ENCODE data around the gene MZF1. TPM values are rescaled to one million over a fixed set of nuclear protein-coding genes. Genes with fewer than 3 reads are reported as not detected.
"Not testable (repeated sequence)": the region's sequence is repeated elsewhere in the genome, so short reads cannot be mapped to it uniquely, and the experiment has no call there.

The MZF1 gene
- total RNA-seq, 1 donor from 2014 or later = 11.0 TPM

DNA sequence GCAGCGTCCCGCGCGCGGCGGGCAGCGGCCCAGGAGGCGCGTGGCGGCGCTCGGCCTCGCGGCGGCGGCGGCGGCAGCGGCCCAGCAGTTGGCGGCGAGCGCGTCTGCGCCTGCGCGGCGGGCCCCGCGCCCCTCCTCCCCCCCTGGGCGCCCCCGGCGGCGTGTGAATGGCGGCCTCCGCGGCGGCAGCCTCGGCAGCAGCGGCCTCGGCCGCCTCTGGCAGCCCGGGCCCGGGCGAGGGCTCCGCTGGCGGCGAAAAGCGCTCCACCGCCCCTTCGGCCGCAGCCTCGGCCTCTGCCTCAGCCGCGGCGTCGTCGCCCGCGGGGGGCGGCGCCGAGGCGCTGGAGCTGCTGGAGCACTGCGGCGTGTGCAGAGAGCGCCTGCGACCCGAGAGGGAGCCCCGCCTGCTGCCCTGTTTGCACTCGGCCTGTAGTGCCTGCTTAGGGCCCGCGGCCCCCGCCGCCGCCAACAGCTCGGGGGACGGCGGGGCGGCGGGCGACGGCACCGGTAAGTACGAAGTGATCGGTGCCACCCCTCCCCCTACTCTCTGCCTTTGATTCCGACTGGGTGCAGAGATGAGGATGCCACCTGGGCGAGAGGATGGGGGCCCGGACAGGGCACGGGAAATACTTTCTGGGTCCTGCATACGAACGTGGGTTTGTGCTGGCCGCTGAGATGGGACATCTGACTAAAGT lies 28.4 kb downstream of the MZF1 start:
- DNase-seq (ENCODE audit: low spot score in 2 of 2) (peak; percentile 93 to 95), FAIRE-seq (no peak)

DNA sequence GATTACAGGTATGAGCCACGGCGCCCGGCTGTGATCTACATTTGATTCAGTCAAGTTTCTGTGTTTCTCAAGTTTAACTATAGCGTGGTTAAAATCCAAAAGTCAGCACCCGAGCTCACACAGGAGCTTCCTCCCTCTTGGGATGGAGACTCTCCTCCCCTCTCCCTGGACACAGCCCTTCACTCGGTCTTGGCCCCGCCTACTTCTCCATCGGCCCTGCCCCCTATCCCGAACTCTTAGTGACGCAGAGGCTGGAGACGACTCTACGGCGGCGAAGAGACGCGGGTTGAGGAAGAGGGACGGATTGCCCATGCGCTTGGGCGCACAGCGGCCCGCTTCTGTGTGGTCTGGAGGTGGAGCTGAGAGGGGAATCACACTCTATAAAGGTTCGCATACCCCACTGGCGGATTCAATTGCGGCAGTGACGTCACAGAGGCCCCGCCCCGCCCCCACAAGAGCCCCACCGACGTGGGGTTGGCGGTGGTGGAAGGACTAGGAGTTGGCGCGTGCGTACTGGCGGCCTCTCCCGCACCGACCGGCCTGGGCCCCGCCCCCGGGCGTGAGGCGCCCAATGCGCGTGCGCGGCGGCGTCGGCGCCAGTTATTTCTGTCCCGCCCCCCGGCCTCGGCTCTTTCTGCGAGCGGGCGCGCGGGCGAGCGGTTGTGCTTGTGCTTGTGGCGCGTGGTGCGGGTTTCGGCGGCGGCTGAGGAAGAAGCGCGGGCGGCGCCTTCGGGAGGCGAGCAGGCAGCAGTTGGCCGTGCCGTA lies 29.1 kb downstream of the MZF1 start, which contains the start of gene TRIM28:
TRIM28 (plus strand) TSS at position 239 of the 765 bp plus-strand sequence. CDS start 694 bp downstream, outside the sequence.
- FAIRE-seq (no peak), DNase-seq (ENCODE audit: low spot score in 2 of 2) (peak; percentile 100)

- DNase-seq (ENCODE audit: low spot score in 2 of 2); FAIRE-seq: not testable (repeated sequence)
These were observed 30.3 kb downstream of the MZF1 start for GRCh38 chr19:58542641-58543372.

DNA sequence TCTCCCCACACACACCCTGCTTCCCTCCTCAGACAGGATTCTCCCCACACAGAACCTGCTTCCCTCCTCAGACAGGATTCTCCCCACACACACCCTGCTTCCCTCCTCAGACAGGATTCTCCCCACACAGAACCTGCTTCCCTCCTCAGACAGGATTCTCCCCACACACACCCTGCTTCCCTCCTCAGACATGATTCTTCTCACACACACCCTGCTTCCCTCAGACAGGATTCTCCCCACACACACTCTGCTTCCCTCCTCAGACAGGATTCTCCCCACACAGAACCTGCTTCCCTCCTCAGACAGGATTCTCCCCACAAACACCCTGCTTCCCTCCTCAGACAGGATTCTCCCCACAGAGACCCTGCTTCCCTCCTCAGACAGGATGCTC lies 34.0 kb downstream of the MZF1 start:
- not testable (repeated sequence) for DNase-seq (ENCODE audit: low spot score in 2 of 2); FAIRE-seq

GRCh38 chr19:58538257-58539168 lies 34.6 kb downstream of the MZF1 start:
- DNase-seq (ENCODE audit: low spot score in 2 of 2) (no peak), FAIRE-seq (no peak)

DNA sequence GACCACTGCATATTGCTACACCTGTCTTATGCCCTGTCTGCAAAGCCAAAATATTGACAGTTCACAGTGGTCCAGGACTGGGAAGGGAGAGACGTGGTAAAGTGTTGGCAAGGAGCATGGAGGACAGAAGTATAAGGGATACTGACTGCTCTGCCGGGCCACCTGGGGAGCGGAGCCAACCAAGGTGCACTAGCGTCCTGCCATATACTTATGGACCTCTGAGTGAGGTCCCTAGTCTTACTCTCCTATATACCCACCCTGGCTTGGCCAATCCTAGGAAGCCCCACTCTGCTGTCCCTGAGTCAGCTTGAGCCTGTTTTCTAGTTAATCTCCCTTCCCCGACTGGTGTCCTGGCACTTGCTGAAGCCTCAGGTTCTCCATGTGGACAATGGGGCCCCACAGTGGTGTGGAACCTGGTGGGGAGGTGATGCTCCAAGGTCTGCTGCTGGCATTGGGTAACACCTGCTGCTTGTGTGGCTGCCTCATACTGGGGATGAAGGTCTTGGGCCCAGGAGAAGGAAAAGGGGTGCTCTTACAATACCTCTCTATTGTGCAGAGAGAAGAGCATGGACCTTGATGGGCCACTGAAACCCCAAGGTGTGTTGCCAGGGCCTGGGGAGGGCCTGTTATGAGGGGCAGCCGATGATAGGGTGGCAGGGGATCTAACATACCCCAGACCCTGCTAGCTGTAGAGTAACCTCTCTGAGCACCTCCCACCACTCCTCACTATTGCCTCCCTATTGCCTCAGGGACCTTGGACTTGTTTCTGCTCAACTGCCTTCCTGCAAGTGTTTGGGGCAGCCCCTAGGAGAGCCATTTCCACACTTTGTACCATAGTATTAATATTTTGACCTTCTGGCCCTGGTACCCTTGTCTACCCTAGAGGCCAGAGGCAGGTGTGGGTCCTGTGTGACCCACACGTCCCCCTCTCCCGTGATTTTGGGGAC lies 36.0 kb downstream of the MZF1 start:
- FAIRE-seq = no peak

DNA sequence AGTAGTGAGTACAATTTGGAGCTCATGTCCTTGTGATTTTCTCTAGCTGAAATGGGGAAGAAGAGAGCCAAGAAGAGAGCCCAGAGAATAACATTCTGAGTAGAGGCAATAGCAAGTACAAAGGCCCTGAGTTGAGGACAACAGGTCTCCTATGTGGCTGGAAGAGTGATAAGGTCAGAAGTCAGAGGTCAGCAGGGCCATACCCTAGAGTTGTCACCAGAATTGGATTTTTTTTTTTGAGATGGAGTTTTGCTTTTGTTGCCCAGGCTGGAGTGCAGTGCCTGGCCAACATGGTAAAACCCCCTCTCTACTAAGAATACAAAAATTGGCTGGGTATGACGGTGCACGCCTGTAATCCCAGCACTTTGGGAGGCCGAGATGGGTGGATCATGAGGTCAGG lies 37.3 kb downstream of the MZF1 start:
- DNase-seq (ENCODE audit: low spot score in 2 of 2) (no peak), FAIRE-seq (no peak)

More for the DNA sequence above, 36.0 kb downstream of the MZF1 start:
- DNase-seq (ENCODE audit: low spot score in 2 of 2) = no peak

DNA sequence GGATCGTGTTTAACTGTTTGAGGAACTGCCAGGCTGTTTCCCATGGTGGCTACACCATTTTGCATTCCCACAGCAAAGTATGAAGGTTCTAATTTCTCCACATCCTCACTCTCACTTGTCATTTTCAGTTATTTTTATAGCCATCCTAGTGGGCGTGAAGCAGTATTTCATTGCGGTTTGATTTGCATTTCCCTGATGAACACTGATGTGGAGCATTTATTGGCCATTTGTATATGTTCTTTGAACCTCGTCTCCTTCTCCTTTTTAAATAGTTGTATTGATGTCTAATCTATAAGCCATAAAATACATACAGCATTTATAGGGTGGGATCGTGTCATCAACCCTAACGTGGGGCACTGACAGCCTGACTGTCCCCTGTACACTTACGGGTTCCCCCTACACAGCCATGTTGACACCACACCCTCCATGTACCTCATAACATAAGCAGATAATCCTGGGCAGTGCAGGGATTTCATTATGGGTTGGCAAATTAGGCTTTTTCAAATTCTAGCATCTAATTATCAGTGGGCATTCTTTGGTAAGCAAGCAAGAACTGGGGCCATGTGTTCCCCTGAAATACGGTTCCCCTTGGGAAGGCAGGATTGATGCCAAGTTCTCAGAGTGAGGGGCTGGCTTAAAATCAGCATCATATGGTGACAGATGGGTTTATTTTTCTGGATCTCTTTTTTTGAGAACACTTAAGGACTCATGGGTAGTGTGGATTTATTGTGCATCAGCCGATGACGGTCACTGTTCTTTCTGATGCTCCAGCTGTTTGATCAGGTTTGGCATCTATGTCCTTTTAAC lies 41.9 kb downstream of the MZF1 start:
- DNase-seq (ENCODE audit: low spot score in 2 of 2) (no peak), FAIRE-seq (no peak)

DNA sequence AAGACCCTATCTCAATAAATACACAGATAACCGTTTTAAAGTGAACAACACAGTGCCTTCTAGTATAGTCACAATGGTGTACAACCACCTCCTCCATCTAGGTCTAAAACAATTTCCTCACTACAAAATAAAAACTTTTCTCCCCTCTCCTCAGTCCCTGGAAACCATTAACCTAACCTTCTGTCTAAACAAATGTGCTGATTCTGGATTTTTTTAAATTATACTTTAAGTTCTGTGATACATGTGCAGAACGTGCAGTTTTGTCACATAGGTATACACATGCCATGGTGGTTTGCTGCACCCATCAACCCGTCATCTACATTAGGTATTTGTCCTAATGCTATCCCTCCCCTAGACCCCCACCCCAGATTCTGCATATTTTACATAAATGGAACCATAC lies 43.7 kb downstream of the MZF1 start:
- FAIRE-seq (no peak), DNase-seq (ENCODE audit: low spot score in 2 of 2) (no peak)

GRCh38 chr19:58522709-58523108 lies 50.4 kb downstream of the MZF1 start:
- FAIRE-seq = no peak
- no peak for DNase-seq (ENCODE audit: low spot score in 2 of 2)

GRCh38 chr19:58521651-58522050 lies 51.5 kb downstream of the MZF1 start:
- FAIRE-seq (no peak), DNase-seq (ENCODE audit: low spot score in 2 of 2) (no peak)

DNA sequence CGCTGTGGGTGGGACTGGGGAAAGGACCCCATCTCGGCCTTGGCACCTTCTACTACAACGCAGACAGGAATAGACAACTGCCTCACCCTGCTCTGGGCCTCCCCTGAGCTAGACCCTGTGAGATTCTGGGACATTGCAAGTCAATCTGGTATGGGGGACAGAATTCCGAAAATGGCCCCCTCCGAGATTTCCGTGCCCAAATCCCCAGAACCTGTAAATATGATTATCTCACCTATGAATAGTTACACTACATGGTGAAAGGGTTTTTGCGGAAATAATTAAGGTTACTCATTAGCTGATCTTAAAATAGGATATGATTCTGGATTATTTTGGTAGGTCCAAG lies 52.9 kb downstream of the MZF1 start:
- FAIRE-seq (no peak), DNase-seq (ENCODE audit: low spot score in 2 of 2) (no peak)

DNA sequence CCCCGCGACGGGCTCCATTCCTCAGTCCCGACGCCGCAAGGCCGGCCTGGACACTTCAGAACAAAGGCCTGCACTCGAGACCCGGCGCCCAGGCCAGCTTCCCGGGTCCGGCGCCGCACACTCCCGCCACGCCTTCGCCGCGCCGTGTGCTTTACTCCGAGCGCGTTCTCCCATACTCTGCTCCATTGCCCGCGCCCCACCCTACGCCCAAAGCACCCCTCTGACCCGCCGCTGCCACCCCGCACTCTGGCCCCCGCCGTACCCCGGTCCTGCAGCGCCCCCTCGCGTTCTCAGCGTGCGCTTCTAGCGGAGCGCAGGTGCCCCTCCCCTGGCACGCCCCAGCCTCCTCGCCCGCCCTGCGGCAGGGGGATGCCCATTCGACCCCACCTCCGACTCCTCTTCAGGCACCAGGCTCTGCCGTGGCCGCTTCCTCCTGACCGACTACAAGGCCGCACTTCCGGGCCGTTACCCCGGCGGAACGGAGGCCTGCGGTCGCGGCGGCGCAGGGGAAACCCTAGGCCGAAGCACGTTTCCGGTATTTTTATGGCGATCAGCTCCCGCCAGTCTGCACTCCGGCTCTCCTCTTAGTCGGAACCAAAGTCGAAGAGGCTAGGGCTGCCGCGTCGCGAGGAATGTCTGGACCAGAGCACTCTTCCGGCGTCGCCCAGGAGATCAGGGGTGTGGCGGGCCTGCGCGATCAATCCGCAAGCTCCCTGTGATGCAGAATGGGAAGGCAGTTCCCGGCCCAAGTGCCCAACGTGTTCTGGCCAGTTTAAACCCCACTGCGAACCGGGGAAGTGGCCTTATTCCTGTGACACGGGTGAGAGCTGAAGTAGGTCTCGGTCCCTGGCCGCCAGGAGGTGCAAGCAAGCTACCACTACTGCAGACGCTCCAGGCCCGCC lies 53.5 kb downstream of the MZF1 start, which contains the start of gene ZBTB45:
ZBTB45 (minus strand) TSS at position 456 of the 902 bp plus-strand sequence. CDS start 2,137 bp downstream, outside the sequence.
- no peak for FAIRE-seq
- peak; percentile 88 to 90 for DNase-seq (ENCODE audit: low spot score in 2 of 2)

GRCh38 chr19:58519087-58519354 lies 54.1 kb downstream of the MZF1 start:
- DNase-seq (ENCODE audit: low spot score in 2 of 2) (peak; percentile 76 to 77), FAIRE-seq (no peak)

DNA sequence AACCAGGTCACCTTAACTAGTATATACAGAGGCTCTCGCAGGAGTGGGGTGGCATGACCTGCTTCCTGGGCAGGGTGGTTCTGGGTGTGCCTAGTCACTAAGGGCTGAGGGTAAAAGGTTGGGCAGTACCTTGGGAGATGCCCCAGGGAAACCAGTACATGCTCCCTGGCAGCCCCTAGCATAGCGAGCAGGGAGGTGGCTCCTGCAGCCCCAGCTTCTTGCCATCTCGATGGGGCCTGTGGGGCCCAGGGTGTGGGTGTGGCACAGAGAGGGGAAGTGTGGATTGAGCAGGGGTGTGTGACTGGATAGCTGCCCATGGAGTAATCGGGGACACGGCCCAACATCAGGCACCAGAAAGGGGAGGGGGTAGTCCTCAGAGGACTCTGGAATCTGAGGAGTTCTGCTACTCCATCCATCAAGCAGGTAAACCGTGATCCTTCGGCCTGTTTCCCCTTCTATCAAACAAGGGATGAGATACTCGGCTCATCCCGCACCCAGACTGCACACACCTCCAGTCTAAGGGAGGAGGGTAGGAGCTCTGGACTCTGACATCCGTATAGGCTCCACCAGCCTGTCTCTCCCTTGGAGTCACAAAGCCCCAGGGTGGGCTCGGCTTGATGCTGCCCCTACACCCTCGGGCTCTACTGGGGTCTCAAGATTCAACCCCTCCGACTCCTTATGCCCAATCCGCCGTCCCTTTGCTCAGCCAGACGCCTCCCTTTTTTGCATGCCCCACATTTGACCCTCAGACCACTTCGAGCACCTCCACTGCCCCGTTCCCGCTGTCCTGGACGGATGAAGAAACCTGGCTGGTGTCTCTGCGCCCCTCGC lies 54.7 kb downstream of the MZF1 start:
- FAIRE-seq (no peak), DNase-seq (ENCODE audit: low spot score in 2 of 2) (no peak)

Measured in frontal cortex (tissue), 4 donors.